Heart left ventricle (tissue), 16 donors: ENCODE results near the gene KLB. TPM values are rescaled to one million over a fixed set of nuclear protein-coding genes. Genes with fewer than 3 reads are reported as not detected.

Source experiments
- ATAC-seq, 4 donors: fragments of 200-7000 bp; cut with Tn5 transposase; one replicate each; pipeline ENCODE4 v1.9.1; 2020 to 2022; ENCODE audit warnings: moderate library complexity in 4 of 4, mild to moderate bottlenecking in 3 of 4, moderate number of reproducible peaks in 1 of 4
- DNase-seq, 5 donors: peaks; one replicate each; pipeline ENCODE4 v3.0.0-alpha.2; 2020
- H3K27ac ChIP-seq, 12 donors: fragments of 200-600 bp; sonication (generic) in 4 of 12; one replicate each; pipeline versions ENCODE4 v1.5.0 to v1.8.0; 2016 to 2022; ENCODE audit warnings: mild to moderate bottlenecking in 2 of 12
- H3K27me3 ChIP-seq, 9 donors: fragments of 200-600 bp; sonication (generic) in 2 of 9; one replicate each; pipeline versions ENCODE4 v1.5.1 to v1.8.0; 2016 to 2022; ENCODE audit warnings: mild to moderate bottlenecking in 3 of 9
- H3K36me3 ChIP-seq, 9 donors: fragments of 200-600 bp; sonication (generic) in 2 of 9; one replicate each; pipeline versions ENCODE4 v1.5.0 to v1.8.0; 2018 to 2022; ENCODE audit warnings: mild to moderate bottlenecking in 2 of 9
- H3K4me1 ChIP-seq, 12 donors: fragments of 200-600 bp; sonication (generic) in 4 of 12; one replicate each; pipeline versions ENCODE4 v1.5.0 to v1.8.0; 2016 to 2022; ENCODE audit warnings: mild to moderate bottlenecking in 3 of 12
- H3K4me3 ChIP-seq, 12 donors: fragments of 200-600 bp; sonication (generic) in 4 of 12; one replicate each; pipeline versions ENCODE4 v1.5.0 to v1.8.0; 2017 to 2022; ENCODE audit warnings: mild to moderate bottlenecking in 9 of 12, moderate library complexity in 4 of 12
- H3K9me3 ChIP-seq, 12 donors: fragments of 200-600 bp; sonication (generic) in 4 of 12; one replicate each; pipeline versions ENCODE4 v1.5.0 to v1.8.0; 2016 to 2022; ENCODE audit warnings: mild to moderate bottlenecking in 1 of 12
- POLR2A ChIP-seq, 2 donors: fragments of 450-650 bp; IDR thresholded peaks; one replicate each; pipeline ENCODE4 v1.6.1; 2017; ENCODE audit warnings: antibody characterized with exemption in 2 of 2, mild to moderate bottlenecking in 2 of 2, moderate library complexity in 2 of 2
- WGBS, 4 donors: extraction: QIAGEN DNeasy Blood & Tissue Kit in 2 of 4; methylation state at CpG; one replicate each; pipeline versions ENCODE4 v1.1.5 to v1.1.7; 2013 to 2018; 5-methylcytosine and 5-hydroxymethylcytosine counted together
- intact Hi-C, 10 donors: fragments of 100-400 bp; cut with DNase I; formaldehyde crosslinking; loops; one replicate each; pipeline versions ENCODE4 v1.11.1 to v1.14.2; 2022
- polyA plus RNA-seq, 2 donors: library from polyadenylated mRNA; stranded (reverse); fragments of 200-250 nt; gene quantifications; one replicate each; pipeline ENCODE4 v1.2.3, GENCODE V29; 2013
- total RNA-seq, 9 donors: library from RNA; depleted of rRNA in 2 of 9; stranded (reverse); fragments of >200 nt in 2 of 9; fragmentation: NEBNext Ultra II Directional in 3 of 9; extraction: Animal tissue kit (Norgen Biotek cat#: 25700) in 3 of 9; gene quantifications; one replicate each; pipeline versions ENCODE4 v1.1.0 to v1.2.4, GENCODE V29; 2016 to 2023
- TF ChIP-seq, protein P1 (sequence below), 12 donors: fragments of 200-600 bp; sonication (generic) in 4 of 12; IDR thresholded peaks; one replicate each; pipeline versions ENCODE4 v1.5.0 to v1.8.0; 2018 to 2022; ENCODE audit warnings: antibody characterized with exemption in 12 of 12, mild to moderate bottlenecking in 5 of 12
- donor health status: ischemic (EF 13 %, LVEDD 7.1; RV severe dilation, severe dysfunction).
- donor health status: healthy with polysubstance abuse.
- donor health status: DM: no; HTN: yes; CAD: no.
- donor health status: DM: no; HTN: no; CAD: no.
- donor health status: ischemic (EF 25% LVEDD 6.9; RV normal size, moderate dysfunction).
- donor health status: ischemic (EF 25% LVEDD 5.7; RV mildly dilated, moderate dysfunction).
- donor health status: healthy.
- donor health status: DM: yes; HTN: yes; CAD: no.
- donor health status: ischemic (EF 35%, LVEDD 5.7; RV mildly dilated, moderate dysfunction).
- donor health status: nonischemic (EF 11% LVEDD 7.7; RV severe dilation, severe dysfunction).
- donor health status: DM: yes; HTN: yes; CAD: no.
- donor health status: PGD.
- donor health status: ischemic (EF 29% LVEDD 5.4; RV normal size, mild dysfunction).
- donor health status: nonischemic (EF 23%, LVEDD 6.1; RV moderate dilation, normal function).

Gene KLB
- total and polyA plus RNA-seq, 11 donors, result 0.08 to 2.9 (median 0.15) TPM; not detected in 5

DNA sequence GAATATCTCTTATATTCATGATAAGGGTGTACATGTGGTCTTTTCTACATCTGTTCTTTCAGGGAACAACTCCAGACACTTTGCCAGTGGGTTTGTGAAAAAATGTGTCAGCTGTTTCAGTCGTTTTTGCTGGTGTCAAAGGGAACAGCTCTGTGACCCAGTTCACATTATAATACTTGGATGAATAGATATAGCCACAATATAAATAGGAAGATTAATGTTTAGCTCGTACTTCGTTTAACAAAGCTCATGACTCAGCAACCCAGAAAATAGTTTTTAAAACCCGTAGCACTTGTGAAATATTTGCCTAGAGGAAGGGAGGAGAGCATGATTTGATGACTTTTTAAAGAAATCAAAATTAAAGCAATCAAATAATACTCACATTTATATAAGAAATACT lies 60.0 kb downstream of the KLB start:
- TF ChIP-seq, protein P1, sequence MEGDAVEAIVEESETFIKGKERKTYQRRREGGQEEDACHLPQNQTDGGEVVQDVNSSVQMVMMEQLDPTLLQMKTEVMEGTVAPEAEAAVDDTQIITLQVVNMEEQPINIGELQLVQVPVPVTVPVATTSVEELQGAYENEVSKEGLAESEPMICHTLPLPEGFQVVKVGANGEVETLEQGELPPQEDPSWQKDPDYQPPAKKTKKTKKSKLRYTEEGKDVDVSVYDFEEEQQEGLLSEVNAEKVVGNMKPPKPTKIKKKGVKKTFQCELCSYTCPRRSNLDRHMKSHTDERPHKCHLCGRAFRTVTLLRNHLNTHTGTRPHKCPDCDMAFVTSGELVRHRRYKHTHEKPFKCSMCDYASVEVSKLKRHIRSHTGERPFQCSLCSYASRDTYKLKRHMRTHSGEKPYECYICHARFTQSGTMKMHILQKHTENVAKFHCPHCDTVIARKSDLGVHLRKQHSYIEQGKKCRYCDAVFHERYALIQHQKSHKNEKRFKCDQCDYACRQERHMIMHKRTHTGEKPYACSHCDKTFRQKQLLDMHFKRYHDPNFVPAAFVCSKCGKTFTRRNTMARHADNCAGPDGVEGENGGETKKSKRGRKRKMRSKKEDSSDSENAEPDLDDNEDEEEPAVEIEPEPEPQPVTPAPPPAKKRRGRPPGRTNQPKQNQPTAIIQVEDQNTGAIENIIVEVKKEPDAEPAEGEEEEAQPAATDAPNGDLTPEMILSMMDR (IDR thresholded peaks at IDR 0.05), result no peak
- Histone ChIP-seq H3K4me3 (no peak overlapping the region), H3K36me3 (peaks cover 0 to 85% (median 81%) of the 10 kb centered on the region in 9 donors), H3K4me1 (peaks cover 0 to 10% (median 0%) of the 10 kb centered on the region in 12 donors), H3K27me3 (no peaks in the 10 kb centered on the region), H3K27ac (no peak overlapping the region), H3K9me3 (no peaks in the 10 kb centered on the region)
- WGBS, 4 donors, result 68 to 88% (median 75%) methylated on average over 4 of the region's 4 CpGs
- no peak for ATAC-seq
- no peak for DNase-seq
- intact Hi-C loops, result loop anchor here in 7 of 10 donors (5.0 to 10.0 kb wide), 7 partner anchors 168 to 841 kb away; partner anchors contain the start of genes PDS5A (in 4 of the 7), SMIM14 (in 4 of the 7), N4BP2 (in 2 of the 7) and UBE2K (in 1 of the 7)

DNA sequence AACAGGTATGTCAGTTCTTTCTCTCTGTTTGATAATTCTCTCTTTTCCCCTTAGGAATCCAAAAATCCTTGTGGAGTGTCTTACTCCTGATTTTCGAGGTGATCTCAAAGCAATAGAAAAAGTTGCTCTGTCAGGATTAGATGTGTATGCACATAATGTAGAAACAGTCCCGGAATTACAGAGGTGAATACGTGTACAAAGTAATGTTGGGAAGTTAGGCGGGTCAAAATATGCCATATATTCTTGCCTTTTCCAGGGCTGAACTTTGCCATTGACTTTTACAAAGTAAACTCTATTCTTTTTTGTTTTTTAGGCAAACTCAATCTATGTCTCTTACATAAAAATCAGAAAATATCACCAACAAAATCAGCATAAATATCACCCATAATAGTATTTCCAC lies 60.7 kb downstream of the KLB start:
- H3K27ac ChIP-seq, result no peak overlapping the region
- peaks cover 0 to 10% (median 0%) of the 10 kb centered on the region in 12 donors for H3K4me1 ChIP-seq
- no peak overlapping the region for H3K4me3 ChIP-seq
- no peaks in the 10 kb centered on the region for H3K9me3 ChIP-seq
- no peak for ATAC-seq
- 88 to 96% (median 91%) methylated on average over 4 of the region's 4 CpGs for WGBS, 4 donors
- H3K36me3 ChIP-seq, result peaks cover 0 to 85% (median 81%) of the 10 kb centered on the region in 9 donors
- intact Hi-C loops, result loop anchor here in 7 of 10 donors (5.0 to 10.0 kb wide), 7 partner anchors 167 to 840 kb away; partner anchors contain the start of genes PDS5A (in 4 of the 7), SMIM14 (in 4 of the 7), N4BP2 (in 2 of the 7) and UBE2K (in 1 of the 7)
- no peak for TF ChIP-seq POLR2A (IDR thresholded peaks at IDR 0.05)
- TF ChIP-seq, protein P1 (IDR thresholded peaks at IDR 0.05), result no peak
- DNase-seq, result no peak
- no peaks in the 10 kb centered on the region for H3K27me3 ChIP-seq

DNA sequence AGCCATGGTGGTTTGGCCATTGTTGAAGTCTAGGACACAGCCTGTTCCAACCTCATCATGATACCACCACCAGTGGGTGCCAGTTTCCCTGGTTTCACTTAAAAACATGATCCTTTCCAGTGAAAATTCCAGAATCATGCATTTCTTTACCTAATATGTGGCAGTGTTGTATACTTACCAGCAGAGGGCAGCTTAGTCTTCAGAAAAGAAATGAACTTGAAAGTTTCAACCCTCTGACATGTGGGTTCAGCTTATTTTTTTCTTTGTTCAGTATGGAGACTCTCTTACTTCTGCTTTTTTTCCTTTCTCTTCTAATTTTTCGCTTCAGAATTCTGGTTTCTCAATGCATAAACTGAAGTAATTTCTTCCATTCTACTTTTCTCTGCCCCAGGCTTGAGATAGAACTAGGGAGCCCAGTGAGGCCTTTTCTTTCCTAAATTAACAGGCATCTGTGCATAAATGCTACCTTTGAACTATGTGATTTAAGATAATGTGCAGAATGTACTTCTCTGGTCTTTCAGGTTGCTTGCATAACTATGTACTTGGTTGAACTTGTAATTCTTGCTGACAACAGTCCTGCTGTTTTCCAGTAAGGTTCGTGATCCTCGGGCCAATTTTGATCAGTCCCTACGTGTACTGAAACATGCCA lies 62.8 kb downstream of the KLB start:
- WGBS, 4 donors, result 66 to 69% (median 68%) methylated on average over 4 of the region's 4 CpGs
- intact Hi-C loops, result loop anchor here in 9 of 10 donors (1.0 to 10.0 kb wide), 11 partner anchors 165 to 838 kb away; partner anchors contain the start of genes PDS5A (in 9 of the 9), SMIM14 (in 5 of the 9), N4BP2 (in 2 of the 9) and UBE2K (in 1 of the 9)
- H3K27ac ChIP-seq, result peak overlapping the region in 6 of 12 donors; percentile 11 to 82 (median 22)
- DNase-seq, result no peak
- no peaks in the 10 kb centered on the region for H3K27me3 ChIP-seq
- peak overlapping the region in 1 of 12 donors; percentile 28 for H3K4me3 ChIP-seq
- peaks cover 0 to 85% (median 78%) of the 10 kb centered on the region in 9 donors for H3K36me3 ChIP-seq
- TF ChIP-seq POLR2A (IDR thresholded peaks at IDR 0.05), result no peak
- TF ChIP-seq, protein P1 (IDR thresholded peaks at IDR 0.05), result peak; percentile 63 to 89 (median 80)
- H3K9me3 ChIP-seq, result no peaks in the 10 kb centered on the region
- ATAC-seq, result peak; percentile 47 to 84 (median 76)
- peaks cover 0 to 10% (median 0%) of the 10 kb centered on the region in 12 donors for H3K4me1 ChIP-seq

DNA sequence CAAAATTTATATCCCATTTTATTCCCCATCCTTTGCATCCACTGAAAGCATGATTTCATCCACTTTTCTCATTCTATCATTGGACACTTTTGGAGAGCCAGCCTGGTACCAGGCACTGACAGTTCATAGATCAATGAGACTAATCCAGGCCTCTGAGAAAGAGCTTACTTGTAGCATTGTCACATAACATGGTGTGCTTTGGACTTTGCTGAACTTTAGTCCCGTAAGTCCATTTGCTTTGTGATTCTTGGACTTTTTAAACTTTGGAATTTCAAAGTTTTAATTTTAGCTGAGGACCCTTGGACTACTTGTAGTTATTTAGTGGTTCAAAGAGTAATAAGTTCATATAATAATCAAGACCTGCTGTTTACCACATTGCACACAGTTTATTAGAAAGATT lies 63.7 kb downstream of the KLB start:
- H3K27me3 ChIP-seq, result no peaks in the 10 kb centered on the region
- no peak for DNase-seq
- TF ChIP-seq POLR2A (IDR thresholded peaks at IDR 0.05), result no peak
- TF ChIP-seq, protein P1 (IDR thresholded peaks at IDR 0.05), result no peak
- no peak for ATAC-seq
- no peak overlapping the region for H3K4me3 ChIP-seq
- peaks cover 0 to 10% (median 0%) of the 10 kb centered on the region in 12 donors for H3K4me1 ChIP-seq
- H3K9me3 ChIP-seq, result no peaks in the 10 kb centered on the region
- peaks cover 0 to 79% (median 74%) of the 10 kb centered on the region in 9 donors for H3K36me3 ChIP-seq
- intact Hi-C loops, result loop anchor here in 4 of 10 donors (5.0 to 10.0 kb wide), 3 partner anchors 167 to 504 kb away; partner anchors contain the start of genes PDS5A (in 1 of the 4) and SMIM14 (in 1 of the 4)
- peak overlapping the region in 1 of 12 donors; percentile 82 for H3K27ac ChIP-seq
- 88 to 96% (median 94%) methylated on average over 1 of the region's 1 CpG for WGBS, 4 donors
